CD4-positive, alpha-beta T cell treated with Interferon gamma for 1 hour (primary cell): ENCODE results near the gene ARFGAP1.

Experiments used
- DNase-seq: peaks from one replicate; pipeline ENCODE4 v3.0.0-alpha.2; 2020

Gene ARFGAP1

DNA sequence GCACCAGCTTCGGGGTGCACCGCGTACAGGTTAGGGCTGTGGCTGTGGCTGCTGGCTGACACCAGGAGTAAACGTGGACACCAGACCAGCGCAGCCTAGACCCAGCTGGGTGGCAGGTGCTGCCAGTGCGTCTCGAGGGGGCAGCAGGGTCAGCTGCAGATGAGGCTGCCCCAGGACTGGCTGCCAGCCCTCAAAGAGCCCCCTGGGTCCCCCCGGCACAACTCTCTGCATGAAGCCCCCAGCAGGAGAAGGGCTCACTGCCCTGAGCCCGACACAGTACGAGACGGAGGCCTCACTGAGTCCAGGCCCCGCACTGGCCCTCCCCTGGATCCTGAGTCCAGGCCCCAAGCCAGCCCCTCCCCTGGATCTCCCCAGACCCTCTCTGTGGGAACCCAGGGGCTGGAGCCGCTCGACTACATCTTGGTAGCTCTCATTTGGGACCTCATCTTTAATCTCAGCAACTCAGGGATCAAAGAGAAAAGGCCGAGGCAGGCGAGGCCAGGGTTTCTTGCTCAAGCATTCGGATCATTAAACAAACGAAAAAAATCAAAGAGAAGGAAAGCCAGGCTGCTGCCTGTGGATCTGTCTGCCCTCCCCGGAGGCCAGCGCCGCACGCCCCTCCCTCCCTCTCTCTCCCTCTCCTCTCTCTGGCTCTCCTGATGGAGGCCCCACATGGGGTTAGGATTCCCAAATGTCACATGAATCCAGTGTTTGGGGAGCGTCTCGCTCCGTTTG lies 11.4 kb upstream of the ARFGAP1 start:
- DNase-seq, result no peak

DNA sequence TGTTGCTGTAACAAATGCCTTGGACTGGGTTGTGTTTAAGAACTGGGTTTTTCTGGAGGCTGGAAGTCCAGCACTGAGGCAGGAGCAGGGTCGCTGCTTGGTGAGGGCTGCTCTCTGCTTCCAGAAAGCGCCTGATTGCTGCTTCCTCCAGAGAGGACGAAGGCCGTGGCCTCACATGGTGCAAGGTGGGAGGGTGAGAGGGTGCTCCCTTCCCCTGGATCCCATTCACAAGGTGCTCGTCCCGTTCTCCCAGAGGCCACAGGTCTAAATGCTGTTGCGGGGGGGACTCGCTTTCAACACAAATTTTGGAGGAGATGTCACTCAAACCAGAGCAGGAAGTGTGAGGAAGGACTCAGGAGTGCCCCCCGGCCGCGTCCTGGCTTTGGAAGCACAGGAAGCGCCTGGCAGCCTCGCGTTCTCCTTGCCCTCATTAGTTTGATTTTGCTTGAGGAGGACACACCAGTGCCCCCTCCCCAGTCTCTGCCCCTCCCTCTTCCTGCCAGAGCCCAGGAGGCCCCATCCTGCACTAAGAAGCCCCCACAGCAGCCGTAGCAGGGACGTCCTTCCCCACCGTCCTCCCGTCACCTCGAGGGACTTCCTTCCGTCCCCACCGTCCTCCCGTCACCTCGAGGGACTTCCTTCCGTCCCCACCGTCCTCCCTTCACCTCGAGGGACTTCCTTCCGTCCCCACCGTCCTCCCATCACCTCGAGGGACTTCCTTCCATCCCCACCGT lies 10.7 kb upstream of the ARFGAP1 start:
- no peak for DNase-seq

DNA sequence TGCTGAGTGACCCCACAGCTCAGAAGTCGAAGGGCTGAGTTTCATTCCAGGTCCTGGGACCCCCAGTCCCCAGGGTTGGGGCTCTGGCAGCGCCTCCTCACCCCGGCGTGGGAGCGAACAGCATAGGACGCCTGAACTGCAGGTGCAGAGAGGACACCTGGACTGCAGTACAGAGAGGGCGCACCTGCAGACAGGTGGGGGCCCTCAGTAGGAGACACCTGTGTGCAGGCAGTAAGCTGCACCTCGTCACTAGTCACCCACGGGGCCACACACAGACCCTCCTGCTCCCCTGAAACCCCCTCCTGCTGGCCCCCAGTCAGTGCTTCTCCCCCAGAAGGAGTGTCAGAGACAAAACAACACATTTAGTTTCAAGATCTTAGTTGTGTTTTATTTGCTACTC lies 9.8 kb upstream of the ARFGAP1 start:
- no peak for DNase-seq

DNA sequence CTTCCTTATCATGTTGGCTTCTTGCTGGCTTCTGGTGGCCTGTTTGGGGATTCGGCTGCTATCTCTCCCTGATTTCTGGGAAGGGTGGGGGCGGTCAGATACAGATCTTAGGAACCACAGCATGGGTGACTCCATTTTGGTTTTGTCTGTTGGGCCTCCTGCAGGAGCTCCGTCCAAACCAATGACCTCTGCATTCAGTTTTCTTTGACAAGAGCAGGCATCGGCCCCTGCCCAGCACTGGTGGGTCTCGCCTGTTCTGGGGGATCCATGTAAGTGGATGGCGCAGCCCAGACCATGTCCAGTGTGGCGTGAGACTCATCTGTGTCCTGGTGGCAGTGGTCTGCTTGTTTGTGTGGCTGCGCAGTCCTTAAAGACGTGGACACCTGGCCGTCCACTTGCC lies 8.6 kb upstream of the ARFGAP1 start:
- no peak for DNase-seq

DNA sequence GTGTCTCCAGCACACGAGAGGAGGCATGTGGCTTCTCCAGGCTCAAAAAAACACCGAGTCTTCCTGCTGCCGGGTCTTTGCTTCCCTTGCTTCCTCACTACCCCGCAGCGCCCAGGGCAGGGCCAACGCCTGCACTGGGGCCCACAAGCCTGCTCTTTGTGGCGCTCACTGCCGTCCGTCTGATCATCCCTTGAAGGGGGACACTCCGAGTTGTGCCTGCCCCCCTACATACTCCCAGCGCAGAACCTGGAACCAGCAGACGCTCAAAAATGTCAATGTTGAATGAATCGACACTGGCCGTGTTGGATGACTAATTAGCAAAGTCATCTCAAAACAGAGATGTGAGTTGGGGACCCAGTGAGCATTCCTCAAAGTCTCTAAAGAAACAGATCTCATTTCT lies 8.1 kb upstream of the ARFGAP1 start:
- no peak for DNase-seq

DNA sequence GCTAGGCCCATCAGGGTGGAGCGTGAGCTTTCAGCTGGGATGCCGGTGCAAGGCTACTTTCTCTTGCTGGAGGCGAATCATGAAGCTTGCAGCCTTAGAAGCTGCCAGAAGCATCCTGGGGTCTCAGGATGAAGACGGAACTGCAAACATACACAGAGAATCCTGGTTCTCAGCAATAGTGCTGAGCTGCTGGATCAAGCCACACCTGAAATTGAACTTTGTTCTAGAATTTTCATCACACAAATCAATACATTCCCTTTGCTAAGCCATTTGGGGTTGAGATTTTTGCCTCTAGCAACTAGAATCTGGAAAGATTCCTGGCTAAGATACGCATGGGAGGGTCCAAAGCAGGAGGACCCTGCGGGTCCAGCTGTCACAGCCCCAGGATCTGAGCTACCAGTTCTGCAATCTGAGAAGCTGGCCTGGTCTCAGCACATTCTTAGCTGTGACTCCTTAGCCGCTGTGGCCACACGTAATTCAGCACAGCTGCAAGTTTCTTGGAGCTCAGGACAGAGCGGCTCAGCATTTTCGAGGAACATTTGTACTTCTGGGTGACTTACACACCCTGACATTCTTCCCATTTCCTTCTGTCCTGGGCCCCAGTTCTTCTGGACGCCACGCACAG lies 6.6 kb upstream of the ARFGAP1 start:
- no peak for DNase-seq

DNA sequence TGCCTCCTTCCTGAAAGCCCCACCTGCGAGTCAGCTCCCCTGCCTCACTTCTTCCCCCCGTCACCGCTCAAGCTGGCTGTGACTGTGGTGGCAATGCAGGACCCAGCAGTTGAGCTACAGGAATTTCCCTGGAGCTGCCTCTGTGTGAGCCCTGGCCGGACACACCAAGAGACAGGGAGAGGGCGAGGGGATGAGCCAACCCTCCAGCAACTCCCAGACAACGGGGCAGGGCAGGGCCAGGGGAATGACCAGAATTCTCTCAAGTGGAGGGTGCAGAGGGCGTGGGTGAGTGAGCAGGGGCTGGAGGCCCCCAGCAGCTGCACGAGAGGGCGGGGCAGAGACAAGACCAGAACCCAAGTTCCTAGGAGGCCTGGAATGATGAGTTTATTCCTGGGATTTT lies 4.9 kb upstream of the ARFGAP1 start:
- DNase-seq, result no peak

DNA sequence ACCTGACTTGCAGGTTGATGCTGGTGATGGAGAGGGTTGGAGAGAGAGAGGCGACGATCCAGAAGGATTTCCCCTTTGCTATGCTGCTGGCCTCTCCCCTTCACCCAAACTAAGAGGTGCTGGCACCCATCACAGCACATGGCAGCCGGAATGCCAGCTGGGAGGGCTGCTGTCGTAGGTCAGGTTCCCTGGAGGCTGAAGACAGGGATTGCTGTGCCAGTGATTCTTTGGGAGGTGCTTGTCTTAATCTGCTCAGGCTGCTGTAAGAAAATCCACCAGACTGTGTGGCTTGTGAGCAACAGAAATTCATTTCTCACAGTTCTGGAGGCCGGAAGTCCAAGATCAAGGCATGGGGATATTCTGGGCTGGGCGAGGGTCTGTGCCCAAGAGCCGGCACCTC lies 4.4 kb upstream of the ARFGAP1 start:
- DNase-seq, result no peak

DNA sequence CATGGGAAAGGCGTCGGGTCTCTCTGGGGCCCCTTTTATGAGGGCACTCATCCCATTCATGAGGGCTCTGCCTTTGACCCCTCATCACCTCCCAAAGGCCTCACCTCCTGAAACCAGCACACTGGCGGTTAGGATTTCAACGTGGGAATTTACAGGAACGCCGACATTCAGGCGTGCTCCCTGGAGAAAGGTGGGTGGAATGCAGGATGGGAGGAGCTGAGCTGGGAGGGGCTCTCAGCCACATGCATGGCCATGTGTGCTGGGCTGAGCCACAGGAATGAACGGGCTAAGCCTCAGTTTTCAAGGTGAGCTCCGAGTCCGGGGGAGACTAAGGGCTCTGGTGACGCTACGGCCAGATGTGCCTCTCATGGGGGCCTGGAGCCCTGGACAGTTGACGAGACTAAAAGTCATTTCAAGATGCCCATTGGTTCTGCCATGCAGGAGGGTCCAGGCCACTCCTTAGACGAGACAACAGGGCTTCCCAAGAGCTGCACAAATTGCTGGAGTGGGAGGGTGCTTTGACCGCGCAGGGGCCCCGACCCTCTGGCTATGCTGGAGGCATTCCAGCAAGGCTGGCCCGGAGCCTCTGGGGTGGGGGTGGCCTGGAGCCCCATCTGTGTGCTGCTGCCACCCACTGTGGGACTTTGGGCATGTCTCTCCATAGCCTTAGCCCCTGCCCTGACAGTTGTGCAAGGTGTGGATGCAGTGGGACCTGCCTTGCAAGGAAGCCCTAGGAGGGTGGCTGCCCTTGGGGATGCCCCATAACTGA lies 3.8 kb upstream of the ARFGAP1 start:
- no peak for DNase-seq

DNA sequence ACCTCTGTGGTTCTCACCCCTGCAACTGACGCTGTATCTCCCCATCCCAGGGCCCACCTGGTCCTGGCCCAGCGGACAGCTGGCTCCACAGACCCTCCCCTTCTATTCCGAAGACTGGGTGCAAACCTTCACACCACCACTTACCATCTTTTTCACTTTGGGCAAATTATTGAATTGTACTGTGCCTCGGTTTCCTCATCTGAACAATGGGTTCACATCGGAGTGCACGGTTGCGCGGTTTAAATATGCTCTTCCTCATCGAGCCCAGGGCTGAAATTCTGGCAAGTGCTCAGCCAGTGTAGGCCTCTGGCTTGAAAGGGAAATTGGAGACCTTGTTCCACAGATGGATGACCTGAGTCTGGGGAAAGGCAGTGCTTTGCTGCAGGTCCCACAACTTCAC lies 2.9 kb upstream of the ARFGAP1 start:
- no peak for DNase-seq

DNA sequence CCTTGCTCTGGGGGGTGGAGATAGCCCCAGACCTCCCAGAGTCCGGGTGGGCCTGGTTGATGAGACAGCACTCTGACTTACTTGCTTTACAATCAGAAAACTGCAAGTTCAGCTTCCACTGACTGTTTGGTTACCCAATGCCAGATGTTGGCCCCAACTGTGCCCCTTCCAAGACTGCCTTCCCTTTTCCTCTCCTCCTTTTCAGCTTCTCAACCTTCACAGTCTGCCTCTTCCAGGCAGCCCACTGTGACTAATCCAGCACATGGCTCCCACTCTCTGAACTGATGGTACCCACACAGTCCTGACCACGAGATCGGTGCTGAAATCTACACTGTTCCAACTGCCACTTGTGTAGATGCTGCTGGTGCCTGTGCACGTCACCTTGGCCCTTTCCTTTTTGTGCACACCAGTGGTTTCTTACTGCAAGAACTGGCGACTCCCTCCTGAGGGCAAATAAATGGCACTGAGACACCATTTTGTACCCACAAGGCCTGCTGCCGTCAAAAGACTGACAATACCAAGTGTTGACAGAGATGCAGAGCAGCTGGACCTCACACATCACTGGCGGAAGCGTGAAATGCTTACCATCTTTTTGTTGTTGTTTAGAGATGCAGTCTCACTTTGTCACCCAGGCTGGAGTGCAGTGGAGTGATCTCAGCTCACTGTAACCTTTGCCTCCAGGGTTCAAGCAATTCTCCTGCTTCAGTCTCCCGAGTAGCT lies 1.8 kb upstream of the ARFGAP1 start:
- no peak for DNase-seq

DNA sequence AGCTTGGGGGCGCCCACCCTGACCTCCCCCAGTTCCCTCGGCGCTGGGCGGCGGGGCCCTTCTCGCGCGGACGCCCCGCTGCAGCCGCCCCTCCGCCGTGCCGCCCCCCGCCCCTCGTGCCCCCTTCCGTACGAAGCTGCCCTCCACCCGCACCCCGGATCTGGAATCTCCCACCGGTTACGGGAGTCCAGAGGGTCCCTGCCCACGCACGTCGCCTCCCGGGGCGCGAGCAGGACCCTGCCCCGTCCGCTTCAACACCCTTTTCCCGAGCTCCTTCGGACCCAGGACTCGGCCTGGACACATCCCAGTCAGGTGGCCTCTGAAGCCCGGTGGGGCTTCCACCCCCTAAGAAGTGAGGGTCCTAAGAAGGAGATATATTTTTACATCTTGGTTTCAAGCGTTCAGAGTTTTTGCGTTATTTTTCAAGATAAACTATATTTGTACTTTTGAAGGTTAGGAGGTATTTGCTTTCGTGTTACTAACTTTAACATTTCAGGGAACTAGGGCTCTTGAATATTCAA lies 506 bp downstream of the ARFGAP1 start:
- no peak for DNase-seq

DNA sequence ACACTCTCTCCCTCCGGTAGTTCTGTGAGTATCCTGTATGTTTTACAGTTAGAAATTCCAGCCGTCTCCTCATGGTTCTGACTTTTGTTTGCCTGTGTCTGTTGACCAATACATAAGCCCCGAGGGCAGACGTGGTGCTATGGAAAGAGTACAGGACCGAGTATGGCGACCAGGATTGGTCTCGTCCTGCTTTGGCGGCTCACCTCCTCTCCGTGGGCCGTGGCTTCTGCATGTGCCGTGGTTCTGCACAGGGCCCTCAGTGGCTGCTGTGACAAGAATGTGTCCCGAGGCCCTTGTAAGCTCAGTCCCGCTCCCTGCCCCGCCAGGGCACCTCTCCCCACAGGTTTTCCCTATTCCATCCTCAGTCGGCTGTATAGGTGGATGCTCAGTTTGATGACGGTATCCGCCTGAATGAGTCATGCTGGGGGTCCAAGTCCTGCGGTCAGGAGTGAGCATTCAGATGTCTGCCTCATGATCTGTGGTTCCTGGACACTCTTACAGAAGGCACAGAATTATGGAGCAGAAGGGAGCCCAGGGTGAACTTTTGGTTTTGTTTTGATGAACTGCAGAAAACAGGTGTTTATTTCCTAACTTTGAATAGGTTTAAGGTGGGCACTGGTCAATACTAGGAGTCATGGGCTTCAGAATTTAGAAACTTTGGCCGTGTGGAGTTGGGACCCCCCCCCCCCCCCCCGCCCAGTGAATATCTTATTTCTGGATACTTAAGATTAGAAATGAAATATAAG lies 1.2 kb downstream of the ARFGAP1 start:
- no peak for DNase-seq

DNA sequence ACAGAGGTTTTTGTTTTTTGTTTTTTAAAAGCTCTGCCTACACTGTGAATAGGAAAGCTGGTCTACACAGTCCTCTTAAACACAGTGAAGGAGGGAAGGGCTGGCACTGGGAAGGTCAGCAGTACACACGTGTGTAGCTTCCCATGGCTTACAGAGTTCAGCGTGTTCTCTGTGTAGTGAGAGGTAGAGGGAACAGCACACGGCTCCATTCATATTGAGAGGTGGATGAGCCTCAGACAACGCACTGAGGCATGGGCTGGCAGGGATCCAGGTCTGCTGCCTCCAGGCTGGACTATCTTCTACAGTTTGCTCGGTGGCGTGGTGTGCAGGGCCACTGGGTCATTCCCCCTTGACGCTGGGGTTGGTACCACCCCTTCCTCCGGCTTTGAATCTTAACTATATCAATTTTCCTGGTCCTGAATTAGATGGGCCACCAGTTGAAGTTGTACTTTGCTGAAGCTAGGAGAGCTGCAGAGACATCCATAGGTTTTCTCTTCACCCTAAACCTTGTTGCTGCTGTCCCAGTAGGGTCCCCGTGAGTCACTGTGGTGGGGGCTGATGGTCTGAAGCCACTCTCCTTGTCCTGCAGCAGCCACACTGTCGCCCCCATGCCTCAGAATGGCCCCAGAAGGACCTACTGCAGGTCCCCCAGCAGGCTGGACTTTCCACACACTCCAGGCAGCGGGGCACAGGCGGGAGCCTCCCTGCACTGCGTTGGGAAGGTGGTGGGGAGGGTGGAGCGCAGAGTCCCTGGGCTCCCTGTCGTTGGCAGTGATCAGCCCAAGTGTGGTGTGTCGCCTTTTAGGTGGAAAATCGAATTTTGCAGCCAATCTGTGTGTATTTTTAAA lies 2.0 kb downstream of the ARFGAP1 start:
- DNase-seq, result no peak

DNA sequence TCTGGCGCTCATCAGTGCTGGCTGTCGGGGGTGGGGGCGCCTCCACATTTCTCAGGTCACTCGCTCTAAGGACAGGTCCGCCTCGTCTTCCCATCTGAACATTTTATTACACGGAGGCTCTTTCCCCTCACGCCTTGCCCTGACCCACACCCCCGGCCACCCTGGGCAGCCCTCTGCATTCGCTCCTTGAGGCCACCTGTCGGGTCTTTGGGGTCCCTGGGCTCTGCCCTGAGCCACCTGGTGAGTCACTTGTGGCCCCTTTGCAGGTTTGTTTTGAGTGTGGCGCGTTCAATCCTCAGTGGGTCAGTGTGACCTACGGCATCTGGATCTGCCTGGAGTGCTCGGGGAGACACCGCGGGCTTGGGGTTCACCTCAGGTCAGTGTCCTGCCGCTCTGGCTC lies 3.2 kb downstream of the ARFGAP1 start:
- no peak for DNase-seq

DNA sequence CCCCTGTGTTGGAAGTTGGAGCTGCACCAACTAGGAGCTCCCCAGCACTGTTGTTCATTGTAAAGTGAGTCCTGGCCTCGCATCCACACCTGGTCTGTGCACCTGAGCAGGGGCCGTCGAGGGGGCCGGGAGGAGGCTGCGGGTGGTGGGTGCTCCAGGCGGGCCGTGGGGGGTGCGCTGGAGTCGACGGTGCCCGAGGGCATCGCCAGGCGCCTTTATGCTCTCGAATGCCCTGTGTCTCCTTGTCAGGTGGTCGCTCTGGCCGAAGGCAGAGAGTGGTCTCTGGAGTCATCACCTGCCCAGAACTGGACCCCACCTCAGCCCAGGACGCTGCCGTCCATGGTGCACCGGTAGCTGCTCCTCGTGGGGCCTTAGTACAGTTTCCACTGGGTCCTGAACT lies 4.3 kb downstream of the ARFGAP1 start:
- no peak for DNase-seq

DNA sequence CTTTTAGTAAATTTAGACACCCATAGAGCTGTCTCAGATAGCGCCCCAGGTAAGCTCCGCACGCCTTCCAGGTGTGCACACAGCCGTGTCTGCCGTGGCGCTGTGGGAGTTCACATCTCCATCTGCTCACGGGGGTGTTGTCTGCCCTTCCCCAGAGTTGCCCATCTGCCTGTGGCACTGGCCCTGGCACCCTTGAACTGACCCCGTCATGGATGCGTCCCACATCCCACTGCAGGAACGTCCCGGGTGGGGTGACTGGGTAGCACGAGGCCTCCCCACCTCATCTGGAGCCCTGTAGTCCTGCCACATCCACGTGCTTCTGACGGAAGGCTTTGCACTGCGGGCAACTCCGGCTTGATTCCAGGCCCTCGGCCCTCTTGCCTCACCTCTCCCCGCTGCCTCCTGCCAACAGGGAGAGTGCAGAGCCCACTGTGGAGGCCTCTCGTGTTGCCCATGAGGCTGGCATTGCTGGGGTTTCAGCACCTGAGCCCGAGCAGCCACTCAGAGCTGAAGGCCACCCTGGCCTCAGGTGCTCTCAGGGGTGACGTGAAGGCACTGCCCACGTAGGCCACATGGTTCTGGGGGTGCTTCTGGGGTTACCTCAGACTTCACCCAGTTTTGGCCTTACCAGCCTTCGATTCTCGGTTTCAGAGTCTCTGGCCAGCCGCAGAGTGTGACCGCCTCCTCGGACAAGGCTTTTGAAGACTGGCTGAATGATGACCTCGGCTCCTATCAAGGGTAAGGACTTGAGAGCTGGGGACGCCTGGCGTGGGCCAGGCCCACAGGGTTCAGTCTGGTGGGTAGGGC lies 5.1 kb downstream of the ARFGAP1 start:
- DNase-seq, result no peak

DNA sequence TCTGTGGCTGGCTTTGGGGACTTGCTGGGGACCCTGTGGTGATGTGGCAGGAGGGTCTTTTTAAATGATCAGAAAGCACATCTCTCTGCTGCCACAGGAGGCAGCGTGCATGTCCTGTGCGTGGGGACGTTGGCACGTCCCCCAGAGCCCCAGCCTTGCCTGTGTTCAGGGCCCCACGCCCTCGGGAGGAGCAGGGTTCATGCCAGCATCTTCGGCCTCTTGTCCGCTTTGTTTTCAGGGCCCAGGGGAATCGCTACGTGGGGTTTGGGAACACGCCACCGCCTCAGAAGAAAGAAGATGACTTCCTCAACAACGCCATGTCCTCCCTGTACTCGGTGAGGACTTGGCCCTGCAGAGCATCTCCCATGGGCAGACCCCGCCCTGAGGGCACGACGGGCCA lies 6.0 kb downstream of the ARFGAP1 start:
- no peak for DNase-seq

DNA sequence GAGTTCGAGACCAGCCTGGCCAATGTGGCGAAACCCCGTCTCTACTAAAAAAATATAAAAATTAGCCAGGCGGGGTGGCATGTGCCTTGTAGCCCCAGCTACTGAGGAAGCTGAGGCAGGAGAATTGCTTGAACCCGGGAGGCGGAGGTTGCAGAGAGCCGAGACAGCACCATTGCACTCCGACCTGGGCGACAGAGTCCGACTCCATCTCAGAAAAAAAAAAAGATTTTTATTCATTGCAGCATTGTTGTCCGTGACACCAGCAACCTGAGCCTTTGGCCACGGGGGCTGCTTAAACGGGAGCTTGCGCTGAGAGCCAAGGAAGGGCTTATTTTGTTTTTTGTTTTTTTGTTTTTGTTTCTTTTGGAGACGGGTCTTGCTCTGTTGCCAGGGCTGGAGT lies 7.3 kb downstream of the ARFGAP1 start:
- DNase-seq, result no peak

DNA sequence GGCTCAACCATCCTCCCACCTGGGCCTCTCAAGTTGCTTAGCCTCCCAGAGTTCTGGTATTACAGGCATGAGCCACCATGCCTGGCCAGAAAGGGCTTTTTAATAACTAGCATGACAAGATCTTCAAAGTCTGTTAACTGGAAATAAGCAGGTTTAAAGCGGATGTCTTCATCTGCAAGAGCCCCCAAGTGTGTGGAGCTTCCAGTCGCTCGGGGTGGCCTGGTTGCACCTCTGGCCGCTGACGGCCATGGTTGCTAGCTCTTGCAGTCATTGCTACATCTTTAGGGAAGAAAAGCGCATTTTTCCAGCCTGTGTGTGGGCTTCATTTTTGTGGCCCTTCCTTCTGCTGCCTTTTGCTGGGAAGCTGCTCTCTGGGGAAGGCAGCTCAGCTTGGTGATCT lies 7.8 kb downstream of the ARFGAP1 start:
- no peak for DNase-seq
